Measurements from ENCODE around the gene SELP.

SELP gene

DNA sequence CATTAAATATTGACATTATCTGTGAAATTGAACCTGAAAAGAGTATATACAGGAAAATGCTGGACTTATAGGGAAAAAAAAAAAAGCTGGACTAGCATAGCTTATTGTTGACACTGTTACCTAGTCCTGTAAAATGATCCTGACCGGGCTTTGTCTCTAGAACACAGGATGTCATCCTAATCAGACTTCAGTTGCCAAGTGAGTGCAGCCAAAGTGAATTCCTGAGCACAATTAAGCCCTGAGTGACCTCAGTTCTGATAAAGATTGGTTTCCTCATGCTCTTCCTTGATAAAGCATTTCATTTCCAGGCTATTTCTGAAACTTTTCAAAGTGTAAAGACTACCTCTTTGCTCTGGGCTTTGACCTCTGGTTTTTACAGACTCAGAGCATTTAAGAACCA, 19.8 kb downstream of the SELP start:
- Histone ChIP-seq H3K27ac (ENCODE audit: insufficient read depth in 1 of 2, low read depth in 1 of 2, low read length in 2 of 2, poor library complexity in 1 of 2, severe bottlenecking in 2 of 2) (no peak overlapping the region), H3K4me3 (ENCODE audit: control insufficient read depth in 1 of 7, extremely low read depth in 1 of 7, insufficient read depth in 4 of 7, low read depth in 2 of 7, low read length in 6 of 7) (no peak overlapping the region), H3K27me3 (replicated peaks in 2 of 5; ENCODE audit: control insufficient read depth in 4 of 5, insufficient read depth in 5 of 5, low read length in 4 of 5) (no peaks in the 10 kb centered on the region), H3K36me3 (ENCODE audit: control insufficient read depth in 4 of 4, insufficient read depth in 4 of 4, low read length in 3 of 4) (peaks cover 0 to 5% (median 1%) of the 10 kb centered on the region in 4 experiments), H3K9me3 (ENCODE audit: control extremely low read depth in 1 of 5, control insufficient read depth in 4 of 5, insufficient read depth in 2 of 5, low read depth in 1 of 5, low read length in 4 of 5) (no peaks in the 10 kb centered on the region), H3K4me1 (ENCODE audit: control extremely low read depth in 1 of 4, control insufficient read depth in 4 of 4, insufficient read depth in 4 of 4, low read length in 3 of 4) (peaks cover 6 to 8% (median 7%) of the 10 kb centered on the region in 4 experiments)
- POLR2A ChIA-PET = no interaction called here
- CTCF ChIA-PET = interaction anchor here (0.8 to 1.4 kb wide), 3 partner anchors 9 to 98 kb away, joined by 3 to 7 read pairs (median 3); no protein-coding TSS in a partner anchor
- no peak for DNase-seq
- WGBS (ENCODE audit: insufficient coverage) = 73% methylated on average over 1 of the region's 1 CpG

- peaks cover 13 to 22% (median 18%) of the 10 kb centered on the region in 4 experiments for H3K4me1 ChIP-seq (ENCODE audit: control extremely low read depth in 1 of 4, control insufficient read depth in 4 of 4, insufficient read depth in 4 of 4, low read length in 3 of 4)
- H3K36me3 ChIP-seq (ENCODE audit: control insufficient read depth in 4 of 4, insufficient read depth in 4 of 4, low read length in 3 of 4) = peaks cover 0 to 5% (median 1%) of the 10 kb centered on the region in 4 experiments
- DNase-seq = no peak
- no CpG with 5 or more reads among the region's 4 CpGs for WGBS (ENCODE audit: insufficient coverage)
- no peaks in the 10 kb centered on the region for H3K9me3 ChIP-seq (ENCODE audit: control extremely low read depth in 1 of 5, control insufficient read depth in 4 of 5, insufficient read depth in 2 of 5, low read depth in 1 of 5, low read length in 4 of 5)
- H3K27me3 ChIP-seq (replicated peaks in 2 of 5; ENCODE audit: control insufficient read depth in 4 of 5, insufficient read depth in 5 of 5, low read length in 4 of 5) = no peaks in the 10 kb centered on the region
- H3K27ac ChIP-seq (ENCODE audit: insufficient read depth in 1 of 2, low read depth in 1 of 2, low read length in 2 of 2, poor library complexity in 1 of 2, severe bottlenecking in 2 of 2) = no peak overlapping the region
- CTCF ChIA-PET = no interaction called here
- no peak overlapping the region for H3K4me3 ChIP-seq (ENCODE audit: control insufficient read depth in 1 of 7, extremely low read depth in 1 of 7, insufficient read depth in 4 of 7, low read depth in 2 of 7, low read length in 6 of 7)
- POLR2A ChIA-PET = no interaction called here
These were observed 21.7 kb downstream of the SELP start for GRCh38 chr1:169608226-169608625.

GRCh38 chr1:169604781-169605560, 25.0 kb downstream of the SELP start:
- H3K27me3 ChIP-seq (replicated peaks in 2 of 5; ENCODE audit: control insufficient read depth in 4 of 5, insufficient read depth in 5 of 5, low read length in 4 of 5) = no peaks in the 10 kb centered on the region
- H3K4me3 ChIP-seq (ENCODE audit: control insufficient read depth in 1 of 7, extremely low read depth in 1 of 7, insufficient read depth in 4 of 7, low read depth in 2 of 7, low read length in 6 of 7) = peak overlapping the region in 1 of 7 experiments; percentile 46
- no peak overlapping the region for H3K27ac ChIP-seq (ENCODE audit: insufficient read depth in 1 of 2, low read depth in 1 of 2, low read length in 2 of 2, poor library complexity in 1 of 2, severe bottlenecking in 2 of 2)
- peaks cover 21 to 44% (median 28%) of the 10 kb centered on the region in 4 experiments for H3K4me1 ChIP-seq (ENCODE audit: control extremely low read depth in 1 of 4, control insufficient read depth in 4 of 4, insufficient read depth in 4 of 4, low read length in 3 of 4)
- no peaks in the 10 kb centered on the region for H3K9me3 ChIP-seq (ENCODE audit: control extremely low read depth in 1 of 5, control insufficient read depth in 4 of 5, insufficient read depth in 2 of 5, low read depth in 1 of 5, low read length in 4 of 5)
- ChIA-PET CTCF (interaction anchor here (1.0 to 6.5 kb wide), 6 partner anchors 21 to 110 kb away, joined by 4 to 107 read pairs (median 5); no protein-coding TSS in a partner anchor), POLR2A (no interaction called here)
- DNase-seq = peak; percentile 82 to 97 (median 96)
- H3K36me3 ChIP-seq (ENCODE audit: control insufficient read depth in 4 of 4, insufficient read depth in 4 of 4, low read length in 3 of 4) = peaks cover 0 to 3% (median 0%) of the 10 kb centered on the region in 4 experiments
- 28% methylated on average over 3 of the region's 5 CpGs for WGBS (ENCODE audit: insufficient coverage)

DNA sequence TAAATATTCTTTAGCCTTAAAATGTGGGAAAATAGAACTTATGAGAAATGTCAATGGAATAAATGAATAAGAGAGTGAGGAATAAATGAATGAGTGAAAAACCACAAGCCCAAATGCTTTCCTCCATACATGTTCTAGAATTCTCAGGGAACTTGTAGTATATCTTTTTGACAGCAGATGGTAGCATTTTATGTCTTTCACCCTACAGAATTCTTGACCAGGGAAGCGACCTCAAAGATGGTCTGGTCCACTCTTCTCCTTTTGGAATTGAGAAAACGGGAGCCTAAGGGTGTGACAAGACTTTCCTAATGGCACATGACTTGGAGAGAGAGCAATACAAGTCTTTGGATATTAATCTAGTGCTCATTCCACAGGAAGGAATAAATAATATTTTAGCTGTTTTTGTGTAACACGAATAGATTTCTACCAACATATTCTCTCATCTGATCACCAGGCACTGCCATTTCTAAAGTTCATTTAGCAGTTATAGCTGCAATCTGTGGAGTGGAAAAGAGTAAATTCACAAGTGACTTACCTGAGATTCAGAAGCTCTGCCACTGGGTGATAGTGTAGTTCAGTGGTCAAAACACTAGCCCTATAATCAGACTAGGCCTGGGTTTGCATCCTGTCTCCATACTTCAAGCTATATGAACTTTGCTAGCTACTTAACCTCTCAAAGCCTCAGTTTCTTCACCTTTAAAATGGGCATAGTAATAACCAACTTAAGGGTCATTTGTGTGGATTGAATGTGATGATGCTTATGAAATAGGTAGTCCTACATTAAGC, 28.6 kb downstream of the SELP start:
- POLR2A ChIA-PET = no interaction called here

GRCh38 chr1:169595764-169596711, 33.9 kb downstream of the SELP start:
- H3K27ac ChIP-seq (ENCODE audit: insufficient read depth in 1 of 2, low read depth in 1 of 2, low read length in 2 of 2, poor library complexity in 1 of 2, severe bottlenecking in 2 of 2) = no peak overlapping the region
- no peaks in the 10 kb centered on the region for H3K36me3 ChIP-seq (ENCODE audit: control insufficient read depth in 4 of 4, insufficient read depth in 4 of 4, low read length in 3 of 4)
- H3K4me1 ChIP-seq (ENCODE audit: control extremely low read depth in 1 of 4, control insufficient read depth in 4 of 4, insufficient read depth in 4 of 4, low read length in 3 of 4) = peaks cover 0 to 2% (median under 1%) of the 10 kb centered on the region in 4 experiments
- CTCF ChIA-PET = interaction anchor here (0.7 to 2.2 kb wide), 9 partner anchors 9 to 140 kb away, joined by 3 to 9 read pairs (median 4); partner anchors contain the start of gene F5
- H3K9me3 ChIP-seq (ENCODE audit: control extremely low read depth in 1 of 5, control insufficient read depth in 4 of 5, insufficient read depth in 2 of 5, low read depth in 1 of 5, low read length in 4 of 5) = no peaks in the 10 kb centered on the region
- 100% methylated on average over 1 of the region's 3 CpGs for WGBS (ENCODE audit: insufficient coverage)
- no peak overlapping the region for H3K4me3 ChIP-seq (ENCODE audit: control insufficient read depth in 1 of 7, extremely low read depth in 1 of 7, insufficient read depth in 4 of 7, low read depth in 2 of 7, low read length in 6 of 7)
- peak; percentile 18 to 55 (median 52) for DNase-seq
- no peaks in the 10 kb centered on the region for H3K27me3 ChIP-seq (replicated peaks in 2 of 5; ENCODE audit: control insufficient read depth in 4 of 5, insufficient read depth in 5 of 5, low read length in 4 of 5)
- POLR2A ChIA-PET = interaction anchor here (0.6 to 0.8 kb wide), 2 partner anchors 106 to 1826 kb away, joined by 3 read pairs; no protein-coding TSS in a partner anchor

More for the DNA sequence above, 28.6 kb downstream of the SELP start:
- no peak overlapping the region for H3K27ac ChIP-seq (ENCODE audit: insufficient read depth in 1 of 2, low read depth in 1 of 2, low read length in 2 of 2, poor library complexity in 1 of 2, severe bottlenecking in 2 of 2)
- H3K27me3 ChIP-seq (replicated peaks in 2 of 5; ENCODE audit: control insufficient read depth in 4 of 5, insufficient read depth in 5 of 5, low read length in 4 of 5) = no peaks in the 10 kb centered on the region
- H3K36me3 ChIP-seq (ENCODE audit: control insufficient read depth in 4 of 4, insufficient read depth in 4 of 4, low read length in 3 of 4) = no peaks in the 10 kb centered on the region
- H3K4me1 ChIP-seq (ENCODE audit: control extremely low read depth in 1 of 4, control insufficient read depth in 4 of 4, insufficient read depth in 4 of 4, low read length in 3 of 4) = peaks cover 21 to 44% (median 28%) of the 10 kb centered on the region in 4 experiments
- CTCF ChIA-PET = interaction anchor here (0.6 to 6.5 kb wide), 41 partner anchors 8 to 211 kb away, joined by 3 to 107 read pairs (median 8); partner anchors contain the start of genes F5, METTL18 and SELE
- H3K9me3 ChIP-seq (ENCODE audit: control extremely low read depth in 1 of 5, control insufficient read depth in 4 of 5, insufficient read depth in 2 of 5, low read depth in 1 of 5, low read length in 4 of 5) = no peaks in the 10 kb centered on the region
- 6% methylated on average over 2 of the region's 3 CpGs for WGBS (ENCODE audit: insufficient coverage)
- H3K4me3 ChIP-seq (ENCODE audit: control insufficient read depth in 1 of 7, extremely low read depth in 1 of 7, insufficient read depth in 4 of 7, low read depth in 2 of 7, low read length in 6 of 7) = no peak overlapping the region
- DNase-seq = peak; percentile 41 to 57 (median 52)

GRCh38 chr1:169594391-169594790, 35.5 kb downstream of the SELP start:
- Histone ChIP-seq H3K4me1 (ENCODE audit: control extremely low read depth in 1 of 4, control insufficient read depth in 4 of 4, insufficient read depth in 4 of 4, low read length in 3 of 4) (peaks cover 0 to 4% (median 0%) of the 10 kb centered on the region in 4 experiments), H3K9me3 (ENCODE audit: control extremely low read depth in 1 of 5, control insufficient read depth in 4 of 5, insufficient read depth in 2 of 5, low read depth in 1 of 5, low read length in 4 of 5) (no peaks in the 10 kb centered on the region), H3K27me3 (replicated peaks in 2 of 5; ENCODE audit: control insufficient read depth in 4 of 5, insufficient read depth in 5 of 5, low read length in 4 of 5) (no peaks in the 10 kb centered on the region), H3K36me3 (ENCODE audit: control insufficient read depth in 4 of 4, insufficient read depth in 4 of 4, low read length in 3 of 4) (no peaks in the 10 kb centered on the region), H3K4me3 (ENCODE audit: control insufficient read depth in 1 of 7, extremely low read depth in 1 of 7, insufficient read depth in 4 of 7, low read depth in 2 of 7, low read length in 6 of 7) (no peak overlapping the region), H3K27ac (ENCODE audit: insufficient read depth in 1 of 2, low read depth in 1 of 2, low read length in 2 of 2, poor library complexity in 1 of 2, severe bottlenecking in 2 of 2) (no peak overlapping the region)
- ChIA-PET POLR2A (no interaction called here), CTCF (no interaction called here)
- WGBS (ENCODE audit: insufficient coverage) = 88% methylated on average over 2 of the region's 3 CpGs
- no peak for DNase-seq

All from common myeloid progenitor, CD34-positive (primary cell).